Stimulated activated CD4-positive, alpha-beta T cell treated with anti-CD3 and anti-CD28 coated beads, Interleukin-2, amount 100 ng/mL, for 48 hours (primary cell): Measurements from ENCODE around the gene OLIG1.

Source experiments
- DNase-seq, 2 donors: peaks; one replicate each; pipeline ENCODE4 v3.0.0-alpha.2; 2020

Gene OLIG1

GRCh38 chr21:33105088-33105487 is 35.1 kb downstream of the OLIG1 start:
- no peak for DNase-seq

- no peak for DNase-seq
These were observed 38.3 kb downstream of the OLIG1 start for GRCh38 chr21:33108228-33108627.

GRCh38 chr21:33109574-33110339 is 39.8 kb downstream of the OLIG1 start:
- DNase-seq: peak in 1 of 2 donors; percentile 26

- DNase-seq: no peak
These were observed 40.4 kb downstream of the OLIG1 start for GRCh38 chr21:33110340-33110715.

GRCh38 chr21:33111577-33111976 is 41.6 kb downstream of the OLIG1 start:
- no peak for DNase-seq

GRCh38 chr21:33112151-33112550 is 42.2 kb downstream of the OLIG1 start:
- no peak for DNase-seq

- no peak for DNase-seq
These were observed 42.7 kb downstream of the OLIG1 start for GRCh38 chr21:33112681-33113080.

- no peak for DNase-seq
These were observed 43.2 kb downstream of the OLIG1 start for GRCh38 chr21:33113131-33113530.

- no peak for DNase-seq
These were observed 44.3 kb downstream of the OLIG1 start for GRCh38 chr21:33114276-33114675.

- DNase-seq: no peak
These were observed 45.9 kb downstream of the OLIG1 start for GRCh38 chr21:33115631-33116510.

- no peak for DNase-seq
These were observed 46.7 kb downstream of the OLIG1 start for GRCh38 chr21:33116676-33117075.

- no peak for DNase-seq
These were observed 47.4 kb downstream of the OLIG1 start for GRCh38 chr21:33117101-33117888.
